GM12878 (cell line): ENCODE results near the gene CCDC85B.

Source experiments
- ASH2L ChIP-seq: fragments of 300-600, 200-600 bp; sonication (generic); IDR thresholded peaks from 2 replicates; pipeline ENCODE4 v1.6.1; 2017; ENCODE audit warnings: low read depth, mild to moderate bottlenecking, borderline replicate concordance
- EZH2 ChIP-seq: IDR thresholded peaks from 2 replicates; pipeline ENCODE4 v1.6.1; 2012; ENCODE audit warnings: low read depth, mild to moderate bottlenecking, control low read depth, inconsistent platforms, low read length, borderline replicate concordance; ENCODE audit not compliant: control insufficient read depth
- HCFC1 ChIP-seq: fragments of 150-350 bp; IDR thresholded peaks from 2 replicates; pipeline ENCODE4 v1.6.1; 2014; ENCODE audit warnings: low read length
- JUND ChIP-seq: IDR thresholded peaks from 2 replicates; pipeline ENCODE4 v1.6.1; 2012; ENCODE audit warnings: low read depth, mild to moderate bottlenecking, low read length, improper control_type of control experiment, moderate library complexity
- NRF1 ChIP-seq: conservative IDR thresholded peaks from 2 replicates; pipeline ENCODE4 v1.6.1; 2011; ENCODE audit warnings: mild to moderate bottlenecking, low read depth, low read length, improper control_type of control experiment
- POLR2AphosphoS2 ChIP-seq: IDR thresholded peaks from 2 replicates; pipeline ENCODE4 v1.6.1; 2011; ENCODE audit warnings: low read depth, mild to moderate bottlenecking, low read length, improper control_type of control experiment, moderate library complexity
- SPI1 ChIP-seq: IDR thresholded peaks from 2 replicates; pipeline ENCODE4 v1.6.1; 2011; ENCODE audit warnings: low read depth, mild to moderate bottlenecking, low read length, moderate library complexity, borderline replicate concordance; ENCODE audit not compliant: insufficient read depth
- TAF1 ChIP-seq: IDR thresholded peaks from 2 replicates; pipeline ENCODE4 v1.6.1; 2011; ENCODE audit warnings: mild to moderate bottlenecking, low read depth, low read length, borderline replicate concordance
- TBL1XR1 ChIP-seq: IDR thresholded peaks from 2 replicates; pipeline ENCODE4 v1.6.1; 2012; ENCODE audit warnings: low read depth, low read length, improper control_type of control experiment
- TCF12 ChIP-seq: IDR thresholded peaks from 2 replicates; pipeline ENCODE4 v1.6.1; 2011; ENCODE audit warnings: low read depth, mild to moderate bottlenecking, low read length
- TF ChIP-seq, protein P1 (sequence below), 3 experiments: IDR thresholded peaks in 2 of 3; conservative IDR thresholded peaks in 1 of 3; 2 replicates each; pipeline ENCODE4 v1.5.1; 2011; ENCODE audit warnings: low read depth in 3 of 3, low read length in 3 of 3, mild to moderate bottlenecking in 3 of 3, control low read depth in 2 of 3, moderate library complexity in 2 of 3, inconsistent platforms in 1 of 3, mixed read lengths in 1 of 3; ENCODE audit not compliant: control insufficient read depth in 2 of 3, insufficient read depth in 1 of 3; ENCODE audit errors: extremely low read depth in 1 of 3
- TF ChIP-seq, protein P2 (sequence below): fragments of 450-650 bp; IDR thresholded peaks from 2 replicates; pipeline ENCODE4 v1.6.1; 2017; ENCODE audit warnings: antibody characterized with exemption, mild to moderate bottlenecking, moderate library complexity
- TF ChIP-seq, protein P3 (sequence below): IDR thresholded peaks from 2 replicates; pipeline ENCODE4 v1.6.1; 2012; ENCODE audit warnings: low read depth, low read length, improper control_type of control experiment

DNA sequence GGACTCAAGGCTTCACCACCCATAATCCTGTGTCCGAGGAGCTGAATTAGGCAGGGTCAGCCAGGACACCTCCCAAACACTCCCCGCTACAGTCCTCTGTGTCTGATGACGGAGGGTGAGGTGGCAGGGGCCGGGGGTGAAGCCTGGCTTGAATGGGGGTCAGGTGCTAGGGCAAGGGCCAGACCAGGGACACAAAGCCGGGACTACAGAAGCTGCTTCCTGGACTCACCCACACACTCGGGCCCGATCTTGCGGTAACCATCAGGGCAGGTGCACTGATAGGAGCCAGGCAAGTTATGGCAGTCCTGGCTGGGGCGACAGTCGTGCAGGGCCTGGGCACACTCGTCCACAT lies 20.2 kb upstream of the CCDC85B start:
- TF ChIP-seq EZH2, result no peak
- no peak for TF ChIP-seq JUND
- TF ChIP-seq, protein P1, sequence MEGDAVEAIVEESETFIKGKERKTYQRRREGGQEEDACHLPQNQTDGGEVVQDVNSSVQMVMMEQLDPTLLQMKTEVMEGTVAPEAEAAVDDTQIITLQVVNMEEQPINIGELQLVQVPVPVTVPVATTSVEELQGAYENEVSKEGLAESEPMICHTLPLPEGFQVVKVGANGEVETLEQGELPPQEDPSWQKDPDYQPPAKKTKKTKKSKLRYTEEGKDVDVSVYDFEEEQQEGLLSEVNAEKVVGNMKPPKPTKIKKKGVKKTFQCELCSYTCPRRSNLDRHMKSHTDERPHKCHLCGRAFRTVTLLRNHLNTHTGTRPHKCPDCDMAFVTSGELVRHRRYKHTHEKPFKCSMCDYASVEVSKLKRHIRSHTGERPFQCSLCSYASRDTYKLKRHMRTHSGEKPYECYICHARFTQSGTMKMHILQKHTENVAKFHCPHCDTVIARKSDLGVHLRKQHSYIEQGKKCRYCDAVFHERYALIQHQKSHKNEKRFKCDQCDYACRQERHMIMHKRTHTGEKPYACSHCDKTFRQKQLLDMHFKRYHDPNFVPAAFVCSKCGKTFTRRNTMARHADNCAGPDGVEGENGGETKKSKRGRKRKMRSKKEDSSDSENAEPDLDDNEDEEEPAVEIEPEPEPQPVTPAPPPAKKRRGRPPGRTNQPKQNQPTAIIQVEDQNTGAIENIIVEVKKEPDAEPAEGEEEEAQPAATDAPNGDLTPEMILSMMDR (IDR thresholded peaks at IDR 0.05 in 2 of 3, conservative IDR thresholded peaks at IDR 0.05 in 1 of 3; ENCODE audit: control insufficient read depth in 2 of 3, extremely low read depth in 1 of 3, insufficient read depth in 1 of 3, low read depth in 3 of 3, low read length in 3 of 3), result no peak
- TF ChIP-seq TCF12, result no peak
- no peak for TF ChIP-seq HCFC1
- no peak for TF ChIP-seq POLR2AphosphoS2
- TF ChIP-seq, protein P2, sequence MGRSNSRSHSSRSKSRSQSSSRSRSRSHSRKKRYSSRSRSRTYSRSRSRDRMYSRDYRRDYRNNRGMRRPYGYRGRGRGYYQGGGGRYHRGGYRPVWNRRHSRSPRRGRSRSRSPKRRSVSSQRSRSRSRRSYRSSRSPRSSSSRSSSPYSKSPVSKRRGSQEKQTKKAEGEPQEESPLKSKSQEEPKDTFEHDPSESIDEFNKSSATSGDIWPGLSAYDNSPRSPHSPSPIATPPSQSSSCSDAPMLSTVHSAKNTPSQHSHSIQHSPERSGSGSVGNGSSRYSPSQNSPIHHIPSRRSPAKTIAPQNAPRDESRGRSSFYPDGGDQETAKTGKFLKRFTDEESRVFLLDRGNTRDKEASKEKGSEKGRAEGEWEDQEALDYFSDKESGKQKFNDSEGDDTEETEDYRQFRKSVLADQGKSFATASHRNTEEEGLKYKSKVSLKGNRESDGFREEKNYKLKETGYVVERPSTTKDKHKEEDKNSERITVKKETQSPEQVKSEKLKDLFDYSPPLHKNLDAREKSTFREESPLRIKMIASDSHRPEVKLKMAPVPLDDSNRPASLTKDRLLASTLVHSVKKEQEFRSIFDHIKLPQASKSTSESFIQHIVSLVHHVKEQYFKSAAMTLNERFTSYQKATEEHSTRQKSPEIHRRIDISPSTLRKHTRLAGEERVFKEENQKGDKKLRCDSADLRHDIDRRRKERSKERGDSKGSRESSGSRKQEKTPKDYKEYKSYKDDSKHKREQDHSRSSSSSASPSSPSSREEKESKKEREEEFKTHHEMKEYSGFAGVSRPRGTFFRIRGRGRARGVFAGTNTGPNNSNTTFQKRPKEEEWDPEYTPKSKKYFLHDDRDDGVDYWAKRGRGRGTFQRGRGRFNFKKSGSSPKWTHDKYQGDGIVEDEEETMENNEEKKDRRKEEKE, result no peak
- TF ChIP-seq, protein P3, sequence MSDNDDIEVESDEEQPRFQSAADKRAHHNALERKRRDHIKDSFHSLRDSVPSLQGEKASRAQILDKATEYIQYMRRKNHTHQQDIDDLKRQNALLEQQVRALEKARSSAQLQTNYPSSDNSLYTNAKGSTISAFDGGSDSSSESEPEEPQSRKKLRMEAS, result no peak
- no peak for TF ChIP-seq ASH2L
- no peak for TF ChIP-seq NRF1
- no peak for TF ChIP-seq SPI1
- TF ChIP-seq TAF1, result no peak
- no peak for TF ChIP-seq TBL1XR1
